ENCODE measurements around the gene COL7A1.

Gene COL7A1

GRCh38 chr3:48567090-48567489, 28.0 kb downstream of the COL7A1 start:
- H3K27ac ChIP-seq, result no peak overlapping the region
- TF ChIP-seq CTCF (IDR thresholded peaks at IDR 0.05; ENCODE audit: low read depth, low read length), result no peak
- no peak overlapping the region for H3K4me3 ChIP-seq (ENCODE audit: low read depth, low read length)
- DNase-seq, result no peak
- H3K36me3 ChIP-seq, result peaks cover 4% of the 10 kb centered on the region; the same call in 1 of the 2 replicates
- H3K27me3 ChIP-seq (ENCODE audit: insufficient read depth, low read depth, severe bottlenecking), result no peaks in the 10 kb centered on the region
- H3K9me3 ChIP-seq (ENCODE audit: severe bottlenecking), result no peaks in the 10 kb centered on the region

GRCh38 chr3:48566401-48566760, 28.7 kb downstream of the COL7A1 start:
- H3K36me3 ChIP-seq, result peaks cover 4% of the 10 kb centered on the region; the same call in 1 of the 2 replicates
- no peaks in the 10 kb centered on the region for H3K27me3 ChIP-seq (ENCODE audit: insufficient read depth, low read depth, severe bottlenecking)
- no peaks in the 10 kb centered on the region for H3K9me3 ChIP-seq (ENCODE audit: severe bottlenecking)
- no peak for DNase-seq
- no peak for TF ChIP-seq CTCF (IDR thresholded peaks at IDR 0.05; ENCODE audit: low read depth, low read length)
- H3K4me3 ChIP-seq (ENCODE audit: low read depth, low read length), result no peak overlapping the region
- no peak overlapping the region for H3K27ac ChIP-seq

- Histone ChIP-seq H3K27ac (no peak overlapping the region), H3K4me3 (ENCODE audit: low read depth, low read length) (no peak overlapping the region), H3K9me3 (ENCODE audit: severe bottlenecking) (no peaks in the 10 kb centered on the region), H3K36me3 (peaks cover 4% of the 10 kb centered on the region; the same call in 1 of the 2 replicates), H3K27me3 (ENCODE audit: insufficient read depth, low read depth, severe bottlenecking) (no peaks in the 10 kb centered on the region)
- TF ChIP-seq CTCF (IDR thresholded peaks at IDR 0.05; ENCODE audit: low read depth, low read length), result no peak
- DNase-seq, result no peak
Measured at GRCh38 chr3:48565591-48566400, 29.3 kb downstream of the COL7A1 start.

- TF ChIP-seq CTCF (IDR thresholded peaks at IDR 0.05; ENCODE audit: low read depth, low read length), result no peak
- Histone ChIP-seq H3K4me3 (ENCODE audit: low read depth, low read length) (no peak overlapping the region), H3K9me3 (ENCODE audit: severe bottlenecking) (no peaks in the 10 kb centered on the region), H3K36me3 (peaks cover 4% of the 10 kb centered on the region; the same call in 1 of the 2 replicates), H3K27me3 (ENCODE audit: insufficient read depth, low read depth, severe bottlenecking) (no peaks in the 10 kb centered on the region), H3K27ac (no peak overlapping the region)
- no peak for DNase-seq
Measured at GRCh38 chr3:48565186-48565585, 29.9 kb downstream of the COL7A1 start.

GRCh38 chr3:48564667-48565066, 30.5 kb downstream of the COL7A1 start:
- TF ChIP-seq CTCF (IDR thresholded peaks at IDR 0.05; ENCODE audit: low read depth, low read length), result no peak
- peaks cover 2% of the 10 kb centered on the region; the same call in 1 of the 2 replicates for H3K36me3 ChIP-seq
- no peak overlapping the region for H3K4me3 ChIP-seq (ENCODE audit: low read depth, low read length)
- no peak for DNase-seq
- H3K9me3 ChIP-seq (ENCODE audit: severe bottlenecking), result no peaks in the 10 kb centered on the region
- no peaks in the 10 kb centered on the region for H3K27me3 ChIP-seq (ENCODE audit: insufficient read depth, low read depth, severe bottlenecking)
- H3K27ac ChIP-seq, result peak overlapping the region; percentile 80

All from WERI-Rb-1 (cell line).